ENCODE results near the gene SIN3B.

DNA sequence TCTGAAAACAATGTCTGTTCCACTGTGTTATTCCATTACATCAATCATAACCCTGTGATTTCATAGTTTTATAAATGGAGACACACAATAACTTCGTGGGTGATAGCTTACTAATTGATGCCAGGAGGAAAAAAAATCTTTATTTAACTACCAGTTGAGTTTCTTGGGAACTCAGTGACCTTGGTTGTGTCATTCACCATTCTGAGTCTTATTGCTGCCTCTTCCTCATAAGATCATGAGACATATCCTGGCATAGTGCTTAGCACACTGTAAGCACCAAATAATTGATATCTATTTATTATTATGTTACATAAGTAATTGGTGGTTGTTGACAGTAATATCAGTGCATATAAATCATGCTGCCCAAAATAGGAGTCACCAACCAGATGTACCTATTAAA lies 39.1 kb upstream of the SIN3B start:
- no peak for TF ChIP-seq CTCF (IDR thresholded peaks at IDR 0.05)
- TF ChIP-seq POLR2A (IDR thresholded peaks at IDR 0.05): no peak
- no peak for TF ChIP-seq EP300 (IDR thresholded peaks at IDR 0.05)

Data from ovary (tissue), 3 donors.